K562 (cell line): ENCODE results near the gene EPS8. TPM values are rescaled to one million over a fixed set of nuclear protein-coding genes. Genes with fewer than 3 reads are reported as not detected.

Source experiments
- ATAC-seq: fragments of 200-7000 bp; cut with Tn5 transposase; 3 replicates; pipeline ENCODE4 v1.9.1; 2020; ENCODE audit warnings: moderate library complexity
- BruUV-seq: library from RNA; stranded (reverse); fragments of 400-500 nt; replicated peaks from 2 replicates; lab custom pipeline; 2021; lab: Mats Ljungman, UMichigan
- CTCF ChIA-PET: fragments of 300-600 bp; formaldehyde crosslinking; extraction: SDS; loops from one replicate; lab custom pipeline; 2021; ENCODE audit warnings: low intra/inter-chr PET ratio; lab: Yijun Ruan, JAX
- POLR2A ChIA-PET: fragments of 300-600, 350-650 bp; sonication (Branson Sonifier 250); formaldehyde crosslinking; extraction: SDS; loops from one replicate; lab custom pipeline; 2021; ENCODE audit warnings: antibody characterized with exemption, inconsistent platforms; lab: Yijun Ruan, JAX
- DNase-seq, 4 experiments: peaks; one replicate each; pipeline versions ENCODE4 v3.0.0 to v3.0.0-alpha.2; 2011 to 2018; ENCODE audit warnings: low spot score in 3 of 4, mixed read lengths in 3 of 4; ENCODE audit errors: extremely low read depth in 1 of 4
- FAIRE-seq: peaks from 2 replicates; lab custom pipeline; 2011; peaks lifted over from hg19 to GRCh38; lab: Jason Lieb, UNC
- H2AFZ ChIP-seq: 2 replicates; pipeline ENCODE4 v1.6.0; 2011; ENCODE audit warnings: low read depth, low read length, control low read depth, inconsistent platforms
- H3K27ac ChIP-seq: fragments of 200-600 bp; 3 replicates; pipeline ENCODE4 v1.8.0; 2011; ENCODE audit warnings: low read depth, mild to moderate bottlenecking, control low read depth, inconsistent platforms, low read length, moderate library complexity, mixed read lengths; ENCODE audit errors: extremely low read depth
- H3K27me3 ChIP-seq, 2 experiments: fragments of 300-600 bp in 1 of 2; 2 replicates in 1 of 2; 3 replicates in 1 of 2; pipeline versions ENCODE4 v1.6.0 to v1.8.0; 2011; ENCODE audit warnings: inconsistent platforms in 2 of 2, low read length in 2 of 2, mild to moderate bottlenecking in 1 of 2, mixed read lengths in 1 of 2, moderate library complexity in 1 of 2; ENCODE audit not compliant: control insufficient read depth in 2 of 2, insufficient read depth in 2 of 2
- H3K36me3 ChIP-seq: fragments of 300-600 bp; 3 replicates; pipeline ENCODE4 v1.8.0; 2011; ENCODE audit warnings: mild to moderate bottlenecking, low read length, inconsistent platforms; ENCODE audit not compliant: control insufficient read depth, insufficient read depth
- H3K4me1 ChIP-seq, 2 experiments: fragments of 200-600 bp in 1 of 2; replicated peaks in 1 of 2; 2 replicates in 1 of 2; 3 replicates in 1 of 2; pipeline versions ENCODE4 v1.5.1 to v1.8.0; 2011; ENCODE audit warnings: inconsistent platforms in 2 of 2, low read length in 2 of 2, mild to moderate bottlenecking in 1 of 2, mixed read lengths in 1 of 2, moderate library complexity in 1 of 2; ENCODE audit not compliant: control insufficient read depth in 2 of 2, insufficient read depth in 2 of 2
- H3K4me2 ChIP-seq: 2 replicates; pipeline ENCODE4 v1.6.1; 2011; ENCODE audit warnings: low read length, control low read depth, inconsistent platforms, mixed read lengths; ENCODE audit not compliant: insufficient read depth
- H3K4me3 ChIP-seq: fragments of 200-600 bp; sonication (generic), shearing (Covaris generic); 2 replicates; pipeline ENCODE4 v1.5.1; 2016; ENCODE audit warnings: control low read depth, inconsistent platforms
- H3K79me2 ChIP-seq: fragments of 200-600 bp; 3 replicates; pipeline ENCODE4 v1.8.0; 2011; ENCODE audit warnings: low read length, inconsistent platforms; ENCODE audit not compliant: control insufficient read depth, insufficient read depth
- H3K9ac ChIP-seq, 2 experiments: 2 replicates each; pipeline versions ENCODE4 v1.6.0 to v1.6.1; 2011; ENCODE audit warnings: low read depth in 2 of 2, low read length in 2 of 2, control low read depth in 1 of 2, inconsistent platforms in 1 of 2, mild to moderate bottlenecking in 1 of 2, mixed read lengths in 1 of 2; ENCODE audit not compliant: insufficient read depth in 1 of 2
- H3K9me1 ChIP-seq: one replicate; pipeline ENCODE4 v1.6.0; 2011; ENCODE audit warnings: inconsistent platforms, mild to moderate bottlenecking, low read length, moderate library complexity; ENCODE audit not compliant: control insufficient read depth, insufficient read depth
- H3K9me3 ChIP-seq: replicated peaks from 2 replicates; pipeline ENCODE4 v1.5.1; 2011; ENCODE audit warnings: low read depth, low read length, inconsistent platforms; ENCODE audit not compliant: control insufficient read depth, insufficient read depth
- H4K20me1 ChIP-seq: replicated peaks from 2 replicates; pipeline ENCODE4 v1.6.1; 2011; ENCODE audit warnings: low read length, inconsistent platforms, mixed read lengths; ENCODE audit not compliant: control insufficient read depth, insufficient read depth
- EZH2 ChIP-seq: IDR thresholded peaks from 2 replicates; pipeline ENCODE4 v1.6.1; 2012; ENCODE audit warnings: low read depth, mild to moderate bottlenecking, inconsistent platforms, low read length, borderline replicate concordance
- GABPB2 ChIP-seq: fragments of 250-450 bp; sonication (Bioruptor Pico); conservative IDR thresholded peaks from 2 replicates; pipeline ENCODE4 v1.5.1; 2021; ENCODE audit warnings: mild to moderate bottlenecking
- HNRNPH1 ChIP-seq: fragments of 200-400 bp; formaldehyde crosslinking; optimal IDR thresholded peaks from 2 replicates; pipeline ENCODE3; 2017; ENCODE audit warnings: low read depth, mild to moderate bottlenecking, low read length, moderate library complexity
- MAFG ChIP-seq: fragments of 450-650 bp; conservative IDR thresholded peaks from 2 replicates; pipeline ENCODE4 v1.6.1; 2016; ENCODE audit warnings: missing genetic modification characterization, missing compliant biosample characterization
- NELFE ChIP-seq: IDR thresholded peaks from 2 replicates; pipeline ENCODE4 v1.6.1; 2011; ENCODE audit warnings: mild to moderate bottlenecking; ENCODE audit not compliant: insufficient read depth, insufficient read length
- NFIX ChIP-seq: fragments of 250-450 bp; sonication (Bioruptor Pico); IDR thresholded peaks from 2 replicates; pipeline ENCODE4 v1.4.0; 2020; ENCODE audit warnings: low read depth, mild to moderate bottlenecking, moderate library complexity
- PCBP2 ChIP-seq: fragments of 200-400 bp; formaldehyde crosslinking; IDR thresholded peaks from 2 replicates; pipeline ENCODE4 v1.6.1; 2018; ENCODE audit warnings: low read length, low read depth, mild to moderate bottlenecking, moderate library complexity; ENCODE audit not compliant: poor library complexity, severe bottlenecking
- PML ChIP-seq: IDR thresholded peaks from 2 replicates; pipeline ENCODE4 v1.6.1; 2012; ENCODE audit warnings: low read length, inconsistent platforms
- PRMT5 ChIP-seq: sonication (generic); formaldehyde crosslinking; IDR thresholded peaks from 2 replicates; pipeline ENCODE4 v1.5.0; 2020; ENCODE audit warnings: missing genetic modification reagents
- RFX1 ChIP-seq: fragments of 450-650 bp; IDR thresholded peaks from 2 replicates; pipeline ENCODE4 v1.6.1; 2016; ENCODE audit warnings: mild to moderate bottlenecking, moderate library complexity
- STAT5A ChIP-seq: IDR thresholded peaks from 2 replicates; pipeline ENCODE4 v1.6.1; 2012; ENCODE audit warnings: low read length, inconsistent platforms, borderline replicate concordance
- ZNF197 ChIP-seq: fragments of 200-800 bp; sonication (Bioruptor generic); IDR thresholded peaks from 2 replicates; pipeline ENCODE4 v1.6.1; 2016; ENCODE audit warnings: low read depth, missing genetic modification characterization, missing compliant biosample characterization
- ZNF217 ChIP-seq: sonication (generic); formaldehyde crosslinking; IDR thresholded peaks from 2 replicates; pipeline ENCODE4 v1.8.0; 2022; ENCODE audit warnings: mild to moderate bottlenecking, missing genetic modification reagents
- ZNF347 ChIP-seq: fragments of 450-650 bp; formaldehyde crosslinking; IDR thresholded peaks from 2 replicates; pipeline ENCODE4 v1.4.0; 2020; ENCODE audit warnings: low read depth, mild to moderate bottlenecking, moderate library complexity
- ZNF717 ChIP-seq: fragments of 250-450 bp; sonication (Bioruptor Pico); IDR thresholded peaks from 2 replicates; pipeline ENCODE4 v1.5.0; 2021
- WGBS: fragments of 100-300 bp; shearing (Covaris generic); methylation state at CpG from one replicate; pipeline ENCODE4 v1.1.6; 2016; ENCODE audit warnings: low coverage, mixed read lengths; ENCODE audit not compliant: insufficient coverage; ENCODE audit errors: missing lambda C conversion rate; 5-methylcytosine and 5-hydroxymethylcytosine counted together
- in situ Hi-C: fragments of 300-500 bp; cut with MboI; formaldehyde crosslinking; loops from 4 replicates; pipeline ENCODE4 v1.15.0; 2018; ENCODE audit warnings: inconsistent platforms, mixed read lengths
- intact Hi-C: fragments of 100-400 bp; cut with micrococcal nuclease; formaldehyde crosslinking; loops from 2 replicates; pipeline ENCODE4 v1.14.2; 2022
- polyA plus RNA-seq, 8 experiments: library from polyadenylated mRNA; depleted of rRNA in 4 of 8; stranded (reverse) in 5 of 8; unstranded in 3 of 8; fragments of >200 nt; fragmentation: Nextera tagmentation in 2 of 8; fragmentation: Illumina TruSeq in 1 of 8; extraction: Ambion mirVana in 2 of 8; extraction: Trizol in 1 of 8; gene quantifications; 2 replicates each; pipeline versions ENCODE4 v1.2.1 to v1.2.3, GENCODE V29; 2011 to 2014; ENCODE audit warnings: inconsistent platforms in 1 of 8, missing spikeins in 1 of 8
- total RNA-seq, 7 experiments: library from RNA; depleted of rRNA in 6 of 7; stranded (reverse); fragments of >200 nt in 6 of 7; fragmentation: Illumina TruSeq in 2 of 7; extraction: Trizol in 2 of 7; gene quantifications; 2 replicates each; pipeline versions ENCODE4 v1.2.1 to v1.2.3, GENCODE V29; 2011 to 2021; ENCODE audit warnings: low replicate concordance in 1 of 7
- TF ChIP-seq, protein P1 (sequence below): fragments of 450-650 bp; formaldehyde crosslinking; IDR thresholded peaks from 2 replicates; pipeline ENCODE4 v1.4.0; 2020; ENCODE audit warnings: mild to moderate bottlenecking, mixed read lengths

EPS8 gene
- total and polyA plus RNA-seq, 9 of the 15 experiments (the other 6 are each of a cell fraction or from before 2014, with no cell fraction given): 0.10 to 1.9 (median 0.33) TPM

DNA sequence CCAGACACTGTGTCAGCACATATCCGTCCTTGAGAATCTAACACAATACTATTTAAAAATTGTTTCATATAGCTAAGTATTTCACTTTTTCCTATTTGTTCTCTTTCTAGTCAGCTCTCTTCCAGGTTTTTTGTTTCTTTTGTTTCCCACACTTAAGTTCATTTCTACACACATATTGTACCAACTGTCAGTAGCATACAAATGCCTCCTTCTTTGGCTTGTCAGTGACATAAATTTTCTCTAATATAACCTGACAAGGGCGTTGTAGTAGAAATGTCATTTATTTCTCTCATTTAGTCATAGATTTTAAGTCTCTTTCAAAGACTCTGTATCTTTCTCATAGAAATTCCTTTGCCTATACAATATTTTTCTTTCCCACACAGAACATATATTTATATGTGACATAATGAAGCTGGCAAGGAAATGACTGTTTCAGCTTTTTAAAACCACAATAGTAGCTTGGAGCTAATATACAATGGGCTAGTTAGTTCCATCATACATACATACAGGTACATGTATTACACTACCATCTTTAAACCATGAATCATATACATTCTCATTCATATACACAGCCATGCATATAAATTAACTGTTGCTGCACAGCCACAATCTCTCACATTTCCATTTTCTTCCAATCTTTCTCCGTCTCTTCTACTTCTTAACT is 42.3 kb upstream of the EPS8 start:
- Histone ChIP-seq H3K9ac (no peak overlapping the region), H3K27me3 (no peaks in the 10 kb centered on the region), H2AFZ (no peak overlapping the region), H3K4me3 (no peak overlapping the region), H3K9me1 (no peaks in the 10 kb centered on the region), H3K4me2 (no peak overlapping the region), H3K79me2 (no peaks in the 10 kb centered on the region), H3K9me3 (no peaks in the 10 kb centered on the region), H3K27ac (no peak overlapping the region), H3K4me1 (no peaks in the 10 kb centered on the region), H4K20me1 (no peaks in the 10 kb centered on the region), H3K36me3 (no peaks in the 10 kb centered on the region)
- WGBS: 0% methylated on average over 3 of the region's 3 CpGs
- ATAC-seq: no peak
- DNase-seq: no peak
- POLR2A ChIA-PET: no interaction called here
- CTCF ChIA-PET: no interaction called here
- no peak for FAIRE-seq
- in situ Hi-C loops: no loop called here
- no peak for TF ChIP-seq STAT5A
- TF ChIP-seq GABPB2 (CRISPR knock-in tag): no peak
- TF ChIP-seq PCBP2: no peak
- TF ChIP-seq, protein P1, sequence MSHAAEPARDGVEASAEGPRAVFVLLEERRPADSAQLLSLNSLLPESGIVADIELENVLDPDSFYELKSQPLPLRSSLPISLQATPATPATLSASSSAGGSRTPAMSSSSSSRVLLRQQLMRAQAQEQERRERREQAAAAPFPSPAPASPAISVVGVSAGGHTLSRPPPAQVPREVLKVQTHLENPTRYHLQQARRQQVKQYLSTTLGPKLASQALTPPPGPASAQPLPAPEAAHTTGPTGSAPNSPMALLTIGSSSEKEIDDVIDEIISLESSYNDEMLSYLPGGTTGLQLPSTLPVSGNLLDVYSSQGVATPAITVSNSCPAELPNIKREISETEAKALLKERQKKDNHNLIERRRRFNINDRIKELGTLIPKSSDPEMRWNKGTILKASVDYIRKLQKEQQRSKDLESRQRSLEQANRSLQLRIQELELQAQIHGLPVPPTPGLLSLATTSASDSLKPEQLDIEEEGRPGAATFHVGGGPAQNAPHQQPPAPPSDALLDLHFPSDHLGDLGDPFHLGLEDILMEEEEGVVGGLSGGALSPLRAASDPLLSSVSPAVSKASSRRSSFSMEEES (CRISPR knock-in tag): no peak
- no peak for TF ChIP-seq ZNF717
- TF ChIP-seq NELFE: no peak
- TF ChIP-seq PML: no peak
- TF ChIP-seq HNRNPH1: no peak
- no peak for TF ChIP-seq ZNF197 (CRISPR knock-in tag)
- no peak for TF ChIP-seq MAFG (tag)
- TF ChIP-seq PRMT5 (CRISPR knock-in tag): no peak
- TF ChIP-seq EZH2: no peak
- TF ChIP-seq ZNF347 (CRISPR knock-in tag): no peak
- no peak for TF ChIP-seq ZNF217 (CRISPR knock-in tag)
- no peak for TF ChIP-seq NFIX (CRISPR knock-in tag)
- no peak for TF ChIP-seq RFX1
- BruUV-seq: no TSS peak
- intact Hi-C loops: no loop called here
